ENCODE data around the gene GRB7.

DNA sequence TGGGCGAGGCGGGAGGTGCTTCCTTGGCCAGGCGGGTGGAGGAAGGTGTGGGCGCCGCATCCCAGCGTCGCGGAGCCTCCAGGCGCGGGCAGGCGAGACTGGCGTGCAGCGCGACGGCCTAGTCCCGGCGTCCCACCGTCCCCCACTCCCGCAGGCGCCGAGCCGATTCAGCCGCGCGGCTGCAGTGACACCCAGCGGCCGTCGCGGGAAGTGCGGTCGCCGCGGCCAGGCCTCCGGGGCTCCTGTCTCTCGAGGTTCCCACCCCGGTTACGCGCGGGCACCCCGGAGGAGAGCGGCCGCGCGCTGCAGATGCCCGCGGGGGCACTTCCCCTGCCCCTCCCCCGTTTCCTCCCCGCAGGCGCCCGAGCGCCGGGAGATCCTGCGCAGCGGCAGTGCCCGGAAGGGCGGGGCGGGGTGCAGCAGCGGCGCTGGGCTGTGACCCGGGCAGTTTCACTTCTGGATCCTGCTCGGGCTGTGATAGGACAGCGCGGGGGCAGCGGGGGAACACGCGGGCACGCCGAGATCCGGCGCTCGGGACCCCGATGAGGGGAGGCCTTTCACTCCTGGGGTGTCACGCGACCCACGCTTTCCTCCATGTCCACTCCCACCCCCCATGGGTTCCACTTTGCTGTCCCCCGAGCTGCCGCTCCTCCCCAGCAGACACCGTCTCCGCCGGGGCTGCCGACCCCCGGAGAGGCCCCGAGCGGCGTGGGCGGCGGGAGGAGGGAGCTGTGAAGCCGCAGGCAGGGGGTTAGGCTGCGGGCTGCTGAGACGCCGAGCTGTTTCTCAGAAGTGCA is 16.6 kb downstream of the GRB7 start:
- TF ChIP-seq, protein P1, sequence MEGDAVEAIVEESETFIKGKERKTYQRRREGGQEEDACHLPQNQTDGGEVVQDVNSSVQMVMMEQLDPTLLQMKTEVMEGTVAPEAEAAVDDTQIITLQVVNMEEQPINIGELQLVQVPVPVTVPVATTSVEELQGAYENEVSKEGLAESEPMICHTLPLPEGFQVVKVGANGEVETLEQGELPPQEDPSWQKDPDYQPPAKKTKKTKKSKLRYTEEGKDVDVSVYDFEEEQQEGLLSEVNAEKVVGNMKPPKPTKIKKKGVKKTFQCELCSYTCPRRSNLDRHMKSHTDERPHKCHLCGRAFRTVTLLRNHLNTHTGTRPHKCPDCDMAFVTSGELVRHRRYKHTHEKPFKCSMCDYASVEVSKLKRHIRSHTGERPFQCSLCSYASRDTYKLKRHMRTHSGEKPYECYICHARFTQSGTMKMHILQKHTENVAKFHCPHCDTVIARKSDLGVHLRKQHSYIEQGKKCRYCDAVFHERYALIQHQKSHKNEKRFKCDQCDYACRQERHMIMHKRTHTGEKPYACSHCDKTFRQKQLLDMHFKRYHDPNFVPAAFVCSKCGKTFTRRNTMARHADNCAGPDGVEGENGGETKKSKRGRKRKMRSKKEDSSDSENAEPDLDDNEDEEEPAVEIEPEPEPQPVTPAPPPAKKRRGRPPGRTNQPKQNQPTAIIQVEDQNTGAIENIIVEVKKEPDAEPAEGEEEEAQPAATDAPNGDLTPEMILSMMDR (IDR thresholded peaks at IDR 0.05) = peak; percentile 99
- peak; percentile 68 for TF ChIP-seq POLR2A (IDR thresholded peaks at IDR 0.05; ENCODE audit: low read length)

Data from A549 (cell line).